ENCODE measurements around the gene SLC1A3.
A peak's percentile ranks its signal among the peaks of the same experiment; 100 is the strongest.

SLC1A3 gene

GRCh38 chr5:36723912-36724311, 117.5 kb downstream of the SLC1A3 start:
- DNase-seq: no peak

- DNase-seq: no peak
Observed at GRCh38 chr5:36724467-36725332, 118.3 kb downstream of the SLC1A3 start.

DNA sequence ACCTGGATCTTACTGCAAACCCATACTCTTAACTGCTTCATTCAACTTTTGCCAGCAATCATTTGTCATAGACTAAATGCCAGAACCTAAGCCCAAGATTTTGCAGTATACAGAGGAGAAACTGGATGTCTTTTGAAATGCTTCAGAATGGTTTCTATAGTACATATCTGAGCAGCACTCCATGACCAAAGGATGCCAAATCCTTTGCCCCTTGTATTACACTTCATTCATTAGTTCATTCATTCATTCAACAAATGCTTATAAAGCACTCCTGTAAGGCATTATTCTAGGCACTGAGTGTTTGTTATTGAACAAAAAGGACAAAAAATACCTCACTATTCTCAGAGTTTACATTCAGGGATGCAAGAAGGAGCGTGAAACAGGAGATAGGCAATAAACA, 119.9 kb downstream of the SLC1A3 start:
- DNase-seq: no peak

DNA sequence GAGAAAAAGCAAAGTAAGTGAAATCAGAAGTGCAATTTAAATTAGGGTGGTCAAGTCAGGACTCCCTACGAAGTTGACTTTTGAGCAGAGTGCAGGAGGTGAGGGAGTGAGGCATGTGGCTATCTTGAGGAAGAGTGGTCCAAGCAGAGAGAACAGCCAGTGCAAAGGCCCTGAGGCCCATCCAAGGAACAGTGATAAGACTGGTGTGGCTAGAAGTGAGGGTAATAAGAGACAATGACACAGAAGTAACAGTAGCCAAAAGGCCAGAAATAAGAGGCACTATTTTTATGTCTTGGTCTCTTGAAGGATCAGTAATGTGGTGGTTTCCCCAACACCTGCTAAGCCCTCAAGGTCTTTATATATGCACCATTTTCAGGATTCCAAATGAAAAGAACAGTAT, 120.4 kb downstream of the SLC1A3 start:
- DNase-seq: no peak

DNA sequence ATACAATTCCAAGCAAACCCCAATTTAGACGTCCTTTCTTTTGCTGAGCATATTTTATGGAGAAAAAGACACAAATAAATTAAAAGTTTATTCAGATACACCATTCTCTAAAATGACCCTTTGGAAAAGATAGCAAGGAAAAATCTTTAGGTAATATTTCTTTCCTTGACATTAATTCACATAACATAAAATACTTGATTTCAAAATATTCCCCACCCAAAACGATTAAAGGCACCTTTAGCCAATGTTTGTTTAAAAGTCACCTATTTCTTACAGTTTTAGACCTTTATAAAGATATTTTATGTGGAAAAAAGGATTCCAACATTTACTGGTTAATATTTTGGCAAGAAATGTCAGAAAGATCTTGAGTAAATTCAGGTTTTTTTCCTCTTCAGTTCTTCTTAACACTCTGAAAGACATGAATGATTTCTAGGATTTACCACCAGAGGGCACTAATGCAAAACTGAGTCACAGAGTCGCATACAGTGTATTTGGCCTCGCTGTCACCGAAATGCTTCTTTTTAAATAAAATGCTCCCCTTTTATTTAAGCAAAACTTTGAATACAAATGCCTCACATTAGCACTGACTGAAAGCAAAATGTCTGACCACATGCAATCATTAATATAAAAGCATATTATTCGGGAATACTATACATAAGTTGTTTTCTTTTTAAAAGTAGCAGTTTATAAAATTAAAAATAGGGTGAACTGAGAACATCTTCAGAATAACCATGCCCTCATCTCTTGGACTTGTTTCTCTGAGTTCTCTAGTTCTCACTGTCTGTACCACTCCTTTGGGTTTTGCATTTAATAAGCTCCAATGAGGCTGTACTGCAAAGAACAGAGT, 122.5 kb downstream of the SLC1A3 start:
- DNase-seq: peak; percentile 43

GRCh38 chr5:36730537-36731216, 124.3 kb downstream of the SLC1A3 start:
- DNase-seq: no peak

DNA sequence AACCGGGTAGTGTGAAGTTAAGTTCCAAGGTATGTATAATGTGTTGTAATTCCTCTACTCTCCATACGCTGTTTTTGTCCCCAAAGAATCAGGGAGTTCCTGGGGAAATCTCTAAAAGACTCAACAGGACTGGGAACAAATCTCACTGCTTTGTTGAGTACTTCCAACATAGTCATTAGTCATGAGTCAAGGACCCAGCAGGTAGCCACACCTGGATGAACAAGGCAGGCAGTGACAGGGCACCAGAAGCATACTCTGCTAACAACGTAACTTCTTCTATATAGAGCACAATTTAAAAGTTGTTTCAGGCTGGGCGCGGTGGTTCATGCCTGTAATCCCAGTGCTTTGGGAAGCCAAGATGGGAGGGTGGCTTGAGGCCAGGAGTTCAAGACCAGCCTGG, 126.8 kb downstream of the SLC1A3 start:
- DNase-seq: no peak

- no peak for DNase-seq
Observed at GRCh38 chr5:36734422-36734821, 128.0 kb downstream of the SLC1A3 start.

DNA sequence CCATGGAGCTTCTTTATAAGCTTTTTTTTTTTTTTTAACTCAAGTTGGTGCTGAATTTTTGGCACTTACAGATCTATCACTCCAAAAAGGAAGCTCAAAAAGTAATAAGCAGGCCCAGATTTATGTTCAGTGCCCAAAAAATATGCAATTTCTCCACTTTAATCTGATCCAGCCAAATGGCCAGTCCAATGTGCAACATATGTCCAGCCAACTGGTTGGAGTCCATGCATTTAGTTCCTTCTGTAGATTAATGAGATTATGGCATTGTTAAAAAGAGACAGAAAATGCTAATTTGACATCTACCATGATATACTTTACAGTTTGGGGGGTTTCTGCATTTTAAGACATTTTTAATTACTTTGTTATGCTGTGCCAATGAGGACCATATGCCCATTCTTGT, 129.5 kb downstream of the SLC1A3 start:
- DNase-seq: no peak
